Measurements from ENCODE around the gene TCAP.

- TF ChIP-seq CTCF (IDR thresholded peaks at IDR 0.05) (no peak), POLR2A (IDR thresholded peaks at IDR 0.05) (no peak)
Observed at GRCh38 chr17:39701012-39701783, 36.0 kb downstream of the TCAP start.
